Stomach smooth muscle (tissue), 2 donors: ENCODE results near the gene PPP2R2C.

Experiments used
- H3K27ac ChIP-seq: one replicate; pipeline ENCODE4 v1.7.0; 2013; ENCODE audit warnings: mild to moderate bottlenecking, low read length, inconsistent platforms
- H3K27me3 ChIP-seq, 2 donors: one replicate each; pipeline ENCODE4 v1.7.0; 2013; ENCODE audit warnings: low read length in 2 of 2; ENCODE audit not compliant: insufficient read depth in 2 of 2, control insufficient read depth in 1 of 2
- H3K36me3 ChIP-seq, 2 donors: one replicate each; pipeline ENCODE4 v1.7.0; 2013; ENCODE audit warnings: low read length in 2 of 2; ENCODE audit not compliant: control insufficient read depth in 2 of 2, insufficient read depth in 2 of 2
- H3K4me1 ChIP-seq: one replicate; pipeline ENCODE4 v1.7.0; 2013; ENCODE audit warnings: low read length; ENCODE audit not compliant: control insufficient read depth, insufficient read depth
- H3K4me3 ChIP-seq, 2 donors: one replicate each; pipeline ENCODE4 v1.7.0; 2013; ENCODE audit warnings: low read length in 2 of 2
- H3K9ac ChIP-seq, 2 donors: one replicate each; pipeline ENCODE4 v1.7.0; 2013; ENCODE audit warnings: low read length in 2 of 2, mild to moderate bottlenecking in 1 of 2
- H3K9me3 ChIP-seq, 2 donors: one replicate each; pipeline ENCODE4 v1.7.0; 2013; ENCODE audit warnings: low read length in 2 of 2; ENCODE audit not compliant: control insufficient read depth in 2 of 2
- donor health status: healthy.
- donor health status: Pancreatic carcinoma.

Gene PPP2R2C

DNA sequence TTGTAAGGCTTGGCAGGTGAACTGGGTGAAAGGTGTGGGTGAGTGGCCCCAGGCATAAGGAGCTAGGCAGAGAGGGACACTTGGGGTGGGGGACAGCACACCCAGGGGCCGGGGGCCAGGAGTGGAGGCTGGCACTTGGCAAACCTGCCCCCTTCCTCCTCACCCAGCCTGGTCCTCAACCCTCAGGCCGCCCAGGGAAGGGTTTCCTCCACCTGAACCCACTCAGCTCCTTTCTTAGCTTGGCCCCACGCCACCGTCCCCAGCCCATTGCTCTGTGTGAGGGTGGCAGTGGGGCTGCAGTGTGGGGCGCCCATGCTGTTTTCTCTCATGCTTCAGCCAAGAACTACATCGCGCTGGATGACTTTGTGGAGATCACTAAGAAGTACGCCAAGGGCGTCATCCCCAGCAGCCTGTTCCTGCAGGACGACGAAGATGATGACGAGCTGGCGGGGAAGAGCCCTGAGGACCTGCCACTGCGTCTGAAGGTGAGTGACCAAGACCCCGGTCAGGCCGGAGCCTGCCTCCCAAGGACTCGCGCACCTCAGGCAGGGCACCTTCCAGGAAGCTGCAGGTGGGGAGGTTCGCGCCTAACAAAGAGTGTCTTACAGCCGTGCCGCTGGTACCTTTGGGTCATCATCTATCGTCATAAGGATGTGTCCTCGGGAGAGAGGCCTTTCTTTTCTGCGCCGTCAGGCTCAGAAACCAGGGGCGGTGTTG, 177.6 kb downstream of the PPP2R2C start:
- H3K4me1 ChIP-seq = peaks cover 15% of the 10 kb centered on the region
- no peak overlapping the region for H3K27ac ChIP-seq
- peaks cover 54 to 69% of the 10 kb centered on the region in 2 donors for H3K36me3 ChIP-seq

GRCh38 chr4:6293661-6294060, 178.8 kb downstream of the PPP2R2C start:
- Histone ChIP-seq H3K36me3 (peaks cover 61 to 73% of the 10 kb centered on the region in 2 donors), H3K27ac (no peak overlapping the region)

More for the DNA sequence above, 177.6 kb downstream of the PPP2R2C start:
- H3K27me3 ChIP-seq = no peaks in the 10 kb centered on the region
- H3K4me3 ChIP-seq = no peak overlapping the region
- H3K9ac ChIP-seq = no peak overlapping the region
- no peaks in the 10 kb centered on the region for H3K9me3 ChIP-seq

DNA sequence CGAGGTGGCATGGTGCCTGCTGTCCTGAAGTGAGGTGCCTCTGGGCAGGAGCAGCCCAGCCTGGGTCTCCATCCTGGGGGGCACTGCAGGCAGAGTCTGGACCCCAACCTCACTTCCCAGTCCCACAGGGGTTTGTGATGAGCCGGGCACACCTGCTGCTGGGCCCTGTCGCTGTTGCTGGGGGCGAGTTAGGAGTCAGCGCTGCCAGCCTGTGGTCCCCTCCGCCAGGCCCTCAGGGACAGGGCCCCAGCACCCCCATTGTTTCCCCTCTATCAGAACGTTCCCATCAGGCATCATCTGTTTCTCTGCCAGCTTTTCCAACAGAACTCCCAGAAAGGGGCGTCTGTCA, 179.3 kb downstream of the PPP2R2C start:
- H3K9me3 ChIP-seq = no peaks in the 10 kb centered on the region
- no peak overlapping the region for H3K9ac ChIP-seq
- no peak overlapping the region for H3K27ac ChIP-seq
- no peak overlapping the region for H3K4me3 ChIP-seq
- peaks cover 4% of the 10 kb centered on the region for H3K4me1 ChIP-seq
- no peaks in the 10 kb centered on the region for H3K27me3 ChIP-seq
- peaks cover 61 to 75% of the 10 kb centered on the region in 2 donors for H3K36me3 ChIP-seq

More at GRCh38 chr4:6293661-6294060, 178.8 kb downstream of the PPP2R2C start:
- Histone ChIP-seq H3K9ac (no peak overlapping the region), H3K27me3 (no peaks in the 10 kb centered on the region), H3K4me3 (no peak overlapping the region), H3K4me1 (peaks cover 10% of the 10 kb centered on the region), H3K9me3 (no peaks in the 10 kb centered on the region)

DNA sequence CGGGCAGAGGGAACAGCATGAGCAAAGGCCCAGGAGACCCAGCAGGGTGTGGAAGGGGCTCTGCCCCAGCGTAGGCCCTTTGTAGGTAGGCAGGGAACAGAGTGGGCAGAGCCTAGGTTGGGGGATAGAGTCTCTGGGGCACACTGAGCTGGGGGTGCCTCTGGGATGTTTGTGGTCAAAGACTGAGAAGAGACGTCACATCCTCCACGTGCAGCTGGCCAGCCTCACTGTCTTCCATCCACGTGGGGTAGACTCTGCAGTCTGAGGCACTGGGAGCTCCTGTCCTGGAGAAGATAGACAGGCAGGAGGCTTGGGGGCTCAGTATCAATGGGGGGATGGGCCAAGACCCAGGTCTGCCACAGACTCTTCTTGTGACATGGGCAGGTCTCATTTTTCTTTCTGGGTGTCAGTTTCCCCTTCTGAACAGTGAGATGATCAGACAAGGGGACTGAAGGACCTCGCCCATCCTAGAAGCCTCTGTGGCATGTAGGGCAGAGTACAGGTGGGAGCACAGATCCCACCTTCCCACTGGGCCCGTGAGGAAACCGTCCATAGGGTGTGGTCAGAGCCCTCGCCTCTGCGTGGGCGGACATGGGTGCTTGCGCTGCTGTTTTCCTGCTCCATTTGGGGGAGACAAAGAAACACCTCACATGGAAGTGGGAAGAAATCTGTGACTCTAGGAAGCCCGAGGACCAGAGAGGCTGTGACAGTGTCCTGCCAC, 179.9 kb downstream of the PPP2R2C start:
- H3K9me3 ChIP-seq = no peaks in the 10 kb centered on the region
- H3K4me1 ChIP-seq = no peaks in the 10 kb centered on the region
- H3K4me3 ChIP-seq = no peak overlapping the region
- peaks cover 58 to 77% of the 10 kb centered on the region in 2 donors for H3K36me3 ChIP-seq
- no peak overlapping the region for H3K9ac ChIP-seq
- no peaks in the 10 kb centered on the region for H3K27me3 ChIP-seq
- H3K27ac ChIP-seq = no peak overlapping the region

GRCh38 chr4:6291784-6292297, 180.6 kb downstream of the PPP2R2C start:
- no peak overlapping the region for H3K4me3 ChIP-seq
- no peaks in the 10 kb centered on the region for H3K27me3 ChIP-seq
- no peak overlapping the region for H3K9ac ChIP-seq
- no peak overlapping the region for H3K27ac ChIP-seq
- H3K4me1 ChIP-seq = no peaks in the 10 kb centered on the region
- H3K9me3 ChIP-seq = no peaks in the 10 kb centered on the region
- H3K36me3 ChIP-seq = peaks cover 59 to 79% of the 10 kb centered on the region in 2 donors

DNA sequence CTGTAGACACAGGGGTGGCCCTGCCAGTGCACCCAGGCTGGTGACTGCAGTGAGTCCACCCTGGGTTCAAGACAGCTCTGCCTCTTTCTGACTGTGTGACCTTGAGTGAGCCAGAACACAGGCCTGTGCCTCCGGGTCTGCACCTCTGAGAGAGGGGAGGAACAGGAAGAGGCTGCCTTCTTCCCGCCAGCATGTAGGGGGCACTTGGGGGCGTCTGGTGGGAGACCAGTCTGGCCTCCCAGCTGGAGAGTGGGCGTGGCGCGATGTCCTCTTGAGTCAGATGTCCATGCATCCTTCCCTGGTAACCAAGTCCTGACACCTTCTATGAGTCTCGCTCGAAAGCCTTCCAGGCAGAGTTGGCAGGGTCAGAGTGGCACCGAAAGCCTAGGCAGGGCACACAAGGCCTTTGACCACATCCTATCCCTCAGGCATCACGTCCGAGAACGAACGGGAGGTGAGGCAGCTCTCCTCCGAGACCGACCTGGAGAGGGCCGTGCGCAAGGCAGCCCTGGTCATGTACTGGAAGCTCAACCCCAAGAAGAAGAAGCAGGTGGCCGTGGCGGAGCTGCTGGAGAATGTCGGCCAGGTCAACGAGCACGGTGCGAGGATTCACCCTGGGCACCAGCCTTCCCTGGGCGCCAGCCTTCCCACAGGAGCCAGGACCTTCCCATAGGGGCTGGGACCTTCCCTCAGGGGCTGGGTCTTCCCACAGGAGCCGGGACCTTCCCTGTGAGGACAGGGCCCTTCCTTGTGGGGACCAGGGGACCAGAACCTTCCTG, 181.5 kb downstream of the PPP2R2C start:
- no peak overlapping the region for H3K9ac ChIP-seq
- H3K4me3 ChIP-seq = no peak overlapping the region
- no peak overlapping the region for H3K27ac ChIP-seq
- no peaks in the 10 kb centered on the region for H3K27me3 ChIP-seq
- no peaks in the 10 kb centered on the region for H3K4me1 ChIP-seq
- H3K36me3 ChIP-seq = peaks cover 56 to 72% of the 10 kb centered on the region in 2 donors
- H3K9me3 ChIP-seq = no peaks in the 10 kb centered on the region

DNA sequence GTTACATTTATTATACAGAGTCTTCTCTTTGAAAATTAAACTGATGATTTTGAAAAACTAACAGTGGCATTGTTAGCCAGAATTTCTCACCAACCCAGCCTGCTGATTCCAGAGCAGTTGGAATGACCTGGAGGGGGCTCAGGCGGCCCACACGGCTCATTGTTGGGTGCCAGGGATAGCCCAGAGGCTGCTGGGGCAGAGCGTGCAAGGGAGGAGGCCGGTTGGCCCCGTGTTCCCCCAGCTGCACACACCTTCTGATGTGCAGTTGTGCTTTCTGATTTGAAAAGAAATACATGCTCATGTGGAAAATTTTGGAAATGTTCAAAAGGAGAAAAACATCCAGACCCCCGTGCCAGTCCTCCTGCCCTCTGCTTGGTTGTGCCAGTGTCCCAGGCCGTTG, 182.2 kb downstream of the PPP2R2C start:
- Histone ChIP-seq H3K27me3 (no peaks in the 10 kb centered on the region), H3K9me3 (no peaks in the 10 kb centered on the region), H3K4me3 (no peak overlapping the region), H3K9ac (no peak overlapping the region), H3K27ac (no peak overlapping the region), H3K36me3 (peaks cover 49 to 68% of the 10 kb centered on the region in 2 donors), H3K4me1 (no peaks in the 10 kb centered on the region)

- no peak overlapping the region for H3K4me3 ChIP-seq
- H3K36me3 ChIP-seq = peaks cover 49 to 62% of the 10 kb centered on the region in 2 donors
- H3K27me3 ChIP-seq = no peaks in the 10 kb centered on the region
- H3K27ac ChIP-seq = no peak overlapping the region
- no peaks in the 10 kb centered on the region for H3K9me3 ChIP-seq
- no peak overlapping the region for H3K9ac ChIP-seq
- no peaks in the 10 kb centered on the region for H3K4me1 ChIP-seq
These were observed 183.5 kb downstream of the PPP2R2C start for GRCh38 chr4:6288871-6289270.

DNA sequence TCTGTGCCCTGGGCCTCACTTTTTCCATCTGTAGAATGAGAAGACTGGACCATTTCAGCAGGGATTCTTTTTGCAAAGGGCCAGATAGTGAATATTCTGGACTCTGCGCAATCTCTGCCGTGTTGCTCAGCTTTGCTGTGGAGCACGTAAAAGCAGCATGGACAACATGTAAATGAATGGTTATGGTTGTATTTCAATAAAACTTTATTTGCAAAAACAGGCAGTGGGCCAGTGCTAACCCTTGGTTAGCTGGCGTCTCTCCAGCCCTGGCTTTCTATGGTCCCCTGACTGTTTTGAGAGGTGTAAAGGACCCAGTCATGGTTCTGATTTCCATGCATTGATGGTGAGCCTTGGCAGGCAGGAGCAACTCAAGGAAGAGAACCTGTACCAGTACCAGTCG, 184.1 kb downstream of the PPP2R2C start:
- H3K4me3 ChIP-seq = no peak overlapping the region
- H3K27me3 ChIP-seq = no peaks in the 10 kb centered on the region
- peaks cover 47 to 57% of the 10 kb centered on the region in 2 donors for H3K36me3 ChIP-seq
- no peaks in the 10 kb centered on the region for H3K4me1 ChIP-seq
- H3K9ac ChIP-seq = no peak overlapping the region
- H3K27ac ChIP-seq = no peak overlapping the region
- H3K9me3 ChIP-seq = no peaks in the 10 kb centered on the region

DNA sequence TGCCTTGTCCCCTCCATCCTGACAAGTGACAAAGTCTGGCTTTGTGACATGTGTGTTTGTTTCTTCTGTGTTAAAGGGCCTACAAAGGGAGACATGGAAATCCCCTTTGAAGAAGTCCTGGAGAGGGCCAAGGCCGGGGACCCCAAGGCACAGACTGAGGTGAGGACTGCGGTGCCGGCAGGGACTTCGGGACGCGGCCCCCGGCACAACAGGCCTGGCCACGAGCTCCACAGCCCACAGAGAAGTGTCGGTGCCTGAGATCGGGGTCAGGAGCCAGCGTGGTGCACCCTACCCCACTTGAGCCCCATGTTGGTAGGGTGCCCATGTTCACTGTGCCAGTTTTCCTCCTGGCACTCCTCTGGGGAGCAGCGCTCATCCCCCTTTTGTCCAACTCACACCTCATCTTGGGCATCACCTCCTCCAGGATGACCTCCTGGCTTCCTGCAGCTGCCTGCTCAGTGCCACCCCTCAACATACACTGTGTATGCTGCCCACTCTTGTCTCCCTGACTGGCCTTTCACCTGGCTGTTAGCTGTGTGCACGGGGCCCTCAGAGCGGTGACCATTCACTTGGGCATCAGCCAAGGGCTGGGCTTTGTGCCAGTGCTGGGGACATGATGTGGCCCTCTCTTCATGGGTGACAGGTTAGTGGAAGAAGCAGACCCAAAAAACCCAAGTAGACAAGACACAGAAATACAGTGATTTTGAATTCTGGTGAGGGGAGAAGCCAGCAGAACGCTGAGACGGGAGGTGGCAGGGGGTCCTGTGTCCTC, 185.2 kb downstream of the PPP2R2C start:
- H3K27ac ChIP-seq = no peak overlapping the region
- H3K4me1 ChIP-seq = peaks cover 9% of the 10 kb centered on the region
- peaks cover 45 to 50% of the 10 kb centered on the region in 2 donors for H3K36me3 ChIP-seq

More for the DNA sequence above, 185.2 kb downstream of the PPP2R2C start:
- H3K9me3 ChIP-seq = no peaks in the 10 kb centered on the region
- no peak overlapping the region for H3K4me3 ChIP-seq
- no peaks in the 10 kb centered on the region for H3K27me3 ChIP-seq
- H3K9ac ChIP-seq = no peak overlapping the region
